HEK293 (cell line): ENCODE measurements around the gene FOXF2.

ENCODE experiments used
- CTCF ChIP-seq: fragments of 450-650 bp; formaldehyde crosslinking; IDR thresholded peaks from 2 replicates; pipeline ENCODE4 v1.5.1; 2016; ENCODE audit warnings: missing biosample characterization, missing genetic modification characterization
- REST ChIP-seq: fragments of 450-650 bp; formaldehyde crosslinking; IDR thresholded peaks from 2 replicates; pipeline ENCODE4 v1.5.1; 2016; ENCODE audit warnings: missing biosample characterization, missing genetic modification characterization
- YY1 ChIP-seq: fragments of 450-650 bp; formaldehyde crosslinking; IDR thresholded peaks from 2 replicates; pipeline ENCODE4 v1.5.1; 2018; ENCODE audit warnings: missing biosample characterization, missing genetic modification characterization
- ZNF121 ChIP-seq: fragments of 450-650 bp; formaldehyde crosslinking; IDR thresholded peaks from 2 replicates; pipeline ENCODE4 v1.5.1; 2016; ENCODE audit warnings: missing biosample characterization, missing genetic modification characterization
- ZNF302 ChIP-seq: fragments of 450-650 bp; formaldehyde crosslinking; IDR thresholded peaks from 2 replicates; pipeline ENCODE4 v1.5.1; 2016; ENCODE audit warnings: missing biosample characterization, missing genetic modification characterization, low read depth
- ZNF366 ChIP-seq: fragments of 450-650 bp; formaldehyde crosslinking; conservative IDR thresholded peaks from 2 replicates; pipeline ENCODE4 v1.5.1; 2016; ENCODE audit warnings: missing biosample characterization, missing genetic modification characterization
- ZNF398 ChIP-seq: fragments of 450-650 bp; formaldehyde crosslinking; IDR thresholded peaks from 2 replicates; pipeline ENCODE4 v1.5.1; 2017; ENCODE audit warnings: missing biosample characterization, missing genetic modification characterization
- ZNF473 ChIP-seq: fragments of 450-650 bp; formaldehyde crosslinking; IDR thresholded peaks from 2 replicates; pipeline ENCODE4 v1.5.1; 2017; ENCODE audit warnings: missing biosample characterization, missing genetic modification characterization
- ZNF555 ChIP-seq: fragments of 450-650 bp; formaldehyde crosslinking; conservative IDR thresholded peaks from 2 replicates; pipeline ENCODE4 v1.5.1; 2017; ENCODE audit warnings: missing biosample characterization, mild to moderate bottlenecking, missing genetic modification characterization, inconsistent platforms

GRCh38 chr6:1389369-1390132, at the start of gene FOXF2:
- no peak for TF ChIP-seq CTCF
- no peak for TF ChIP-seq ZNF302 (tag by site-specific recombination)
- no peak for TF ChIP-seq YY1
- no peak for TF ChIP-seq ZNF473 (tag by site-specific recombination)
- TF ChIP-seq ZNF398 (tag by site-specific recombination) = no peak; the same call in 1 of the 2 replicates
- no peak for TF ChIP-seq ZNF555 (tag by site-specific recombination)
- TF ChIP-seq ZNF366 = no peak
- no peak for TF ChIP-seq REST (tag by site-specific recombination)
- TF ChIP-seq ZNF121 (tag by site-specific recombination) = no peak
